ENCODE results near the gene RPS5. TPM values are rescaled to one million over a fixed set of nuclear protein-coding genes. Genes with fewer than 3 reads are reported as not detected.

The RPS5 gene
- total RNA-seq, result 1,797 and 1,853 TPM in 2 replicates

GRCh38 chr19:58386576-58387337 lies at the start of gene RPS5:
Gene RPS5, plus strand, starts transcription at chr19:58387269. Its CDS starts 869 bp downstream, at chr19:58388138.

GRCh38 chr19:58352760-58353671 lies 34.1 kb upstream of the RPS5 start, which contains the start of gene A1BG:
Gene A1BG, minus strand, starts transcription at chr19:58353492. Its CDS starts 55 bp downstream, at chr19:58353437.

GRCh38 chr19:58362272-58362994 lies 24.6 kb upstream of the RPS5 start, which contains the start of gene ZNF497:
Gene ZNF497, minus strand, starts transcription at chr19:58362751. Its CDS starts 5,116 bp downstream, at chr19:58357635.

GRCh38 chr19:58380662-58381459 lies 6.2 kb upstream of the RPS5 start, which contains the start of gene ZNF837:
Gene ZNF837, minus strand, starts transcription at chr19:58381030. Its CDS starts 11,698 bp downstream, at chr19:58369332.

GRCh38 chr19:58395220-58395978 lies 8.3 kb downstream of the RPS5 start, which contains the start of gene RNF225:
Gene RNF225, plus strand, starts transcription at chr19:58395656. Its CDS starts 434 bp downstream, at chr19:58396090.

GRCh38 chr19:58408152-58409009 lies 21.3 kb downstream of the RPS5 start, which contains the start of gene ZNF584:
Gene ZNF584, plus strand, starts transcription at chr19:58408649. Its CDS starts 499 bp downstream, at chr19:58409148.

GRCh38 chr19:58439576-58440554 lies 52.8 kb downstream of the RPS5 start, which contains the start of gene ZNF132:
Gene ZNF132, minus strand, starts transcription at chr19:58440153. Its CDS starts 332 bp downstream, at chr19:58439821.

Other genes starting within 250 kb of the RPS5 start
- 7.2 and 7.8 TPM in 2 replicates for gene ZNF329, start 236.5 kb upstream of the RPS5 start, total RNA-seq
- 18.0 and 21.7 TPM in 2 replicates for gene ZNF274, start 204.2 kb upstream of the RPS5 start, total RNA-seq
- 24.6 and 33.3 TPM in 2 replicates for gene ZNF544, start 158.4 kb upstream of the RPS5 start, total RNA-seq
- 6.2 and 6.9 TPM in 2 replicates for gene ZNF8, start 108.3 kb upstream of the RPS5 start, total RNA-seq
- gene ERVK3-1, start 81.9 kb upstream of the RPS5 start, total RNA-seq, result 21.8 and 35.2 TPM in 2 replicates
- 2.4 and 2.8 TPM in 2 replicates for gene ZSCAN22, start 60.3 kb upstream of the RPS5 start, total RNA-seq
- gene A1BG, start 33.8 kb upstream of the RPS5 start, total RNA-seq, result 24.8 and 61.8 TPM in 2 replicates
- 0.12 and 0.29 TPM in 2 replicates for gene ZNF497, start 24.5 kb upstream of the RPS5 start, total RNA-seq
- gene ZNF837, start 6.2 kb upstream of the RPS5 start, total RNA-seq, result 3.8 and 4.8 TPM in 2 replicates
- not detected in 2 replicates for gene RNF225, start 8.4 kb downstream of the RPS5 start, total RNA-seq
- gene ZNF584, start 21.4 kb downstream of the RPS5 start, total RNA-seq, result 12.7 and 16.5 TPM in 2 replicates
- gene ZNF132, start 52.9 kb downstream of the RPS5 start, total RNA-seq, result 6.4 and 7.1 TPM in 2 replicates
- 7.5 and 7.6 TPM in 2 replicates for gene ZNF324B, start 64.4 kb downstream of the RPS5 start, total RNA-seq
- 10.7 and 12.1 TPM in 2 replicates for gene ZNF324, start 79.8 kb downstream of the RPS5 start, total RNA-seq
- gene ZNF446, start 89.1 kb downstream of the RPS5 start, total RNA-seq, result 12.8 and 16.3 TPM in 2 replicates
- 4.8 and 5.5 TPM in 2 replicates for gene SLC27A5, start 124.7 kb downstream of the RPS5 start, total RNA-seq
- 5.9 and 9.4 TPM in 2 replicates for gene ZBTB45, start 132.5 kb downstream of the RPS5 start, total RNA-seq
- gene TRIM28, start 156.8 kb downstream of the RPS5 start, total RNA-seq, result 204 and 211 TPM in 2 replicates
- gene CHMP2A, start 167.8 kb downstream of the RPS5 start, total RNA-seq, result 133 and 136 TPM in 2 replicates
- 21.6 and 30.4 TPM in 2 replicates for gene UBE2M, start 171.3 kb downstream of the RPS5 start, total RNA-seq
- gene MZF1, start 186.1 kb downstream of the RPS5 start, total RNA-seq, result 7.4 and 13.3 TPM in 2 replicates

Measured in cardiac ventricle fibroblast (primary cell).